ENCODE measurements around the gene CDK14. TPM values are rescaled to one million over a fixed set of nuclear protein-coding genes. Genes with fewer than 3 reads are reported as not detected.

The CDK14 gene
- total and polyA plus RNA-seq, 9 donors: 12.6 to 54.1 (median 43.8) TPM

GRCh38 chr7:91041141-91041540 is 445.0 kb downstream of the CDK14 start:
- Histone ChIP-seq H3K27ac (no peak overlapping the region), H3K27me3 (no peaks in the 10 kb centered on the region), H3K4me1 (ENCODE audit: insufficient read depth) (peaks cover 12% of the 10 kb centered on the region), H3K9me3 (no peaks in the 10 kb centered on the region), H3K36me3 (no peaks in the 10 kb centered on the region), H3K4me3 (no peak overlapping the region)
- TF ChIP-seq EP300 (IDR thresholded peaks at IDR 0.05) (no peak), POLR2A (IDR thresholded peaks at IDR 0.05) (no peak), CTCF (IDR thresholded peaks at IDR 0.05) (no peak)
- DNase-seq: no peak
- intact Hi-C loops (cut with DNase I): no loop called here
- WGBS, 3 donors: 6 to 29% (median 28%) methylated on average over 2 of the region's 2 CpGs

GRCh38 chr7:91041901-91042484 is 445.9 kb downstream of the CDK14 start:
- no peaks in the 10 kb centered on the region for H3K36me3 ChIP-seq
- H3K27ac ChIP-seq: no peak overlapping the region
- DNase-seq: no peak
- no peaks in the 10 kb centered on the region for H3K27me3 ChIP-seq
- H3K9me3 ChIP-seq: no peaks in the 10 kb centered on the region
- H3K4me1 ChIP-seq (ENCODE audit: insufficient read depth): peaks cover 12% of the 10 kb centered on the region
- intact Hi-C loops (cut with DNase I): no loop called here
- no peak overlapping the region for H3K4me3 ChIP-seq
- WGBS, 3 donors: 85 to 90% (median 86%) methylated on average over 8 of the region's 8 CpGs
- TF ChIP-seq EP300 (IDR thresholded peaks at IDR 0.05) (no peak), CTCF (IDR thresholded peaks at IDR 0.05) (no peak), POLR2A (IDR thresholded peaks at IDR 0.05) (no peak)

GRCh38 chr7:91043186-91043585 is 447.1 kb downstream of the CDK14 start:
- Histone ChIP-seq H3K9me3 (no peaks in the 10 kb centered on the region), H3K4me1 (ENCODE audit: insufficient read depth) (peaks cover 12% of the 10 kb centered on the region), H3K27ac (no peak overlapping the region), H3K36me3 (no peaks in the 10 kb centered on the region), H3K27me3 (no peaks in the 10 kb centered on the region), H3K4me3 (no peak overlapping the region)
- intact Hi-C loops (cut with DNase I): no loop called here
- 16 to 48% (median 37%) methylated on average over 1 of the region's 1 CpG for WGBS, 3 donors
- no peak for DNase-seq
- no peak for TF ChIP-seq POLR2A (IDR thresholded peaks at IDR 0.05)
- TF ChIP-seq CTCF (IDR thresholded peaks at IDR 0.05): no peak
- no peak for TF ChIP-seq EP300 (IDR thresholded peaks at IDR 0.05)

- Histone ChIP-seq H3K27me3 (no peaks in the 10 kb centered on the region), H3K4me3 (no peak overlapping the region), H3K36me3 (no peaks in the 10 kb centered on the region), H3K27ac (no peak overlapping the region), H3K4me1 (ENCODE audit: insufficient read depth) (peaks cover 12% of the 10 kb centered on the region), H3K9me3 (no peaks in the 10 kb centered on the region)
- intact Hi-C loops (cut with DNase I): no loop called here
- WGBS, 3 donors: 91% methylated on average over 6 of the region's 6 CpGs
- no peak for DNase-seq
- no peak for TF ChIP-seq POLR2A (IDR thresholded peaks at IDR 0.05)
- TF ChIP-seq EP300 (IDR thresholded peaks at IDR 0.05): no peak
- no peak for TF ChIP-seq CTCF (IDR thresholded peaks at IDR 0.05)
Measured at GRCh38 chr7:91043924-91044645, 448.0 kb downstream of the CDK14 start.

Measured in ovary (tissue), 9 donors.